Right cardiac atrium (tissue), 5 donors: Measurements from ENCODE around the gene CELSR2. TPM values are rescaled to one million over a fixed set of nuclear protein-coding genes. Genes with fewer than 3 reads are reported as not detected.

Experiments used
- ATAC-seq, 2 donors: fragments of 200-7000 bp; cut with Tn5 transposase; one replicate each; pipeline versions ENCODE4 v1.8.0 to v1.9.1; 2020; ENCODE audit warnings: moderate library complexity in 2 of 2, mild to moderate bottlenecking in 1 of 2
- DNase-seq, 3 donors: peaks; one replicate each; pipeline ENCODE4 v3.0.0-alpha.2; 2020
- H3K27ac ChIP-seq: one replicate; pipeline ENCODE4 v1.5.1; 2013; ENCODE audit warnings: mild to moderate bottlenecking, low read length, control low read depth, moderate library complexity
- H3K27me3 ChIP-seq: one replicate; pipeline ENCODE4 v1.6.1; 2013; ENCODE audit not compliant: control insufficient read depth, insufficient read depth
- H3K4me1 ChIP-seq: one replicate; pipeline ENCODE4 v1.6.1; 2013; ENCODE audit warnings: low read length; ENCODE audit not compliant: control insufficient read depth, insufficient read depth
- H3K4me3 ChIP-seq: one replicate; pipeline ENCODE4 v1.5.1; 2013; ENCODE audit warnings: low read length, control low read depth
- H3K9me3 ChIP-seq: one replicate; pipeline ENCODE4 v1.6.1; 2013; ENCODE audit warnings: low read length; ENCODE audit not compliant: control insufficient read depth
- WGBS: extraction: QIAGEN DNeasy Blood & Tissue Kit; methylation state at CpG from one replicate; pipeline ENCODE4 v1.1.7; 2013; 5-methylcytosine and 5-hydroxymethylcytosine counted together
- intact Hi-C, 4 donors: fragments of 100-400 bp; cut with DNase I; formaldehyde crosslinking; loops; one replicate each; pipeline versions ENCODE4 v1.11.0 to v1.14.0; 2022 to 2023
- polyA plus RNA-seq: library from polyadenylated mRNA; stranded (reverse); fragments of 200-250 nt; gene quantifications from one replicate; pipeline ENCODE4 v1.2.3, GENCODE V29; 2013
- total RNA-seq, 4 donors: library from RNA; stranded (reverse); fragmentation: NEBNext Ultra II Directional; extraction: Animal tissue kit (Norgen Biotek cat#: 25700); gene quantifications; one replicate each; pipeline ENCODE4 v1.2.1, GENCODE V29; 2021
- donor health status: healthy with polysubstance abuse.
- donor health status: DM: no; HTN: yes; CAD: no.
- donor health status: DM: no; HTN: no; CAD: no.
- donor health status: DM: no; HTN: yes; CAD: no; lungs with severe emphysema.
- donor health status: DM: yes; HTN: yes; CAD: no.

Gene CELSR2
- total and polyA plus RNA-seq, 5 donors, result 16.0 to 33.2 (median 27.0) TPM

- no peak overlapping the region for H3K4me3 ChIP-seq
- DNase-seq (peak in 2 of 3 donors; percentile 5 to 78), ATAC-seq (no peak)
- no peak overlapping the region for H3K27ac ChIP-seq
- no peaks in the 10 kb centered on the region for H3K27me3 ChIP-seq
- intact Hi-C loops, result loop anchor here in 2 of 4 donors (5.0 kb wide), 1 partner anchor 122 kb away; the partner anchor contains the start of gene SORT1 (in 2 of the 2)
- H3K4me1 ChIP-seq, result peaks cover 5% of the 10 kb centered on the region
- 72% methylated on average over 24 of the region's 24 CpGs for WGBS
- H3K9me3 ChIP-seq, result no peaks in the 10 kb centered on the region
Observed at GRCh38 chr1:109274533-109275476, 25.5 kb downstream of the CELSR2 start.

GRCh38 chr1:109275706-109276345, 26.5 kb downstream of the CELSR2 start:
- H3K27ac ChIP-seq, result no peak overlapping the region
- H3K4me1 ChIP-seq, result peaks cover 5% of the 10 kb centered on the region
- ATAC-seq (no peak), DNase-seq (peak in 1 of 3 donors; percentile 5)
- no peaks in the 10 kb centered on the region for H3K9me3 ChIP-seq
- H3K27me3 ChIP-seq, result no peaks in the 10 kb centered on the region
- WGBS, result 40% methylated on average over 9 of the region's 9 CpGs
- intact Hi-C loops, result loop anchor here in 3 of 4 donors (2.0 to 5.0 kb wide), 2 partner anchors 121 to 123 kb away; partner anchors contain the start of gene SORT1 (in 2 of the 3)
- no peak overlapping the region for H3K4me3 ChIP-seq

DNA sequence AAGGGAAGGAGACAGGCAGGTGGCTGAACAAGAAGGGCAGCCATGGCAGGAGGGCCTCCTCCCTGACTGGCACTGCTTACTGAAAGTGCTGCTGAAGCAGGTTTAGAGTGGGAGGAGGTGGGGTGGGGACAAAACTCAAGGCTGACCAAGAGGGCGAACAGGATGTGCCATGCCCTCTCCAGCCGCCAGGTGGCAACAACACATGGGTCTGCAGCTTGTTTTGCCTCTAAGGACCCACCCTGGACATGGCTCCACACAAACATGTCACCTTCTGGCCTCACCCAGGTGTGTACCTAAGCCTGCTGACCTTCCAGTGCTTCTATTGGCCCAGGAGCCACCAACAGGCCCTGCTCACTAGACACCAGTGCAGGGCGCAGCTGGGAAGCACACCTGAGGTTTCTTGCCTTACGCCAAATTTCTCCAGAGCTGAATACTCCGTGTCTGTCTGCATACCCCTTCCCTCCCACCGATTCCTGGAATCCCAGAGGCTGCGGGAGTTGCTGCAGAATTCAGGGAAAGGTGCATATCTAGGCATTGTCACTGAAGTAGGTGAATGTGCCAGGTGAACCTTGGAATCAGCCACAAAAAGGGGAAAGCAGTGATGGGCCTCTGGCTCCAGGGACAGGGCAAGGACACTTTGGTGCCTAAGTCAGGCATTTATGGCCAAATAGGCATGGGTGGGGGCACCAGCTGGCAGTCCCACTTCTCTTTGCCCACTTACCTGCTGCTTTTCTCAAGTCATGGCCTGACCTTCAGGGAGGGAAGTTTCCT, 28.3 kb downstream of the CELSR2 start:
- no peaks in the 10 kb centered on the region for H3K27me3 ChIP-seq
- DNase-seq (peak; percentile 76 to 92 (median 92)), ATAC-seq (peak; percentile 72 to 78)
- no peaks in the 10 kb centered on the region for H3K9me3 ChIP-seq
- WGBS, result 67% methylated on average over 7 of the region's 7 CpGs
- intact Hi-C loops, result loop anchor here (2.0 to 5.0 kb wide), 2 partner anchors 120 to 121 kb away; partner anchors contain the start of gene SORT1 (in 2 of the 4)
- H3K27ac ChIP-seq, result no peak overlapping the region
- H3K4me1 ChIP-seq, result peaks cover 13% of the 10 kb centered on the region
- no peak overlapping the region for H3K4me3 ChIP-seq

DNA sequence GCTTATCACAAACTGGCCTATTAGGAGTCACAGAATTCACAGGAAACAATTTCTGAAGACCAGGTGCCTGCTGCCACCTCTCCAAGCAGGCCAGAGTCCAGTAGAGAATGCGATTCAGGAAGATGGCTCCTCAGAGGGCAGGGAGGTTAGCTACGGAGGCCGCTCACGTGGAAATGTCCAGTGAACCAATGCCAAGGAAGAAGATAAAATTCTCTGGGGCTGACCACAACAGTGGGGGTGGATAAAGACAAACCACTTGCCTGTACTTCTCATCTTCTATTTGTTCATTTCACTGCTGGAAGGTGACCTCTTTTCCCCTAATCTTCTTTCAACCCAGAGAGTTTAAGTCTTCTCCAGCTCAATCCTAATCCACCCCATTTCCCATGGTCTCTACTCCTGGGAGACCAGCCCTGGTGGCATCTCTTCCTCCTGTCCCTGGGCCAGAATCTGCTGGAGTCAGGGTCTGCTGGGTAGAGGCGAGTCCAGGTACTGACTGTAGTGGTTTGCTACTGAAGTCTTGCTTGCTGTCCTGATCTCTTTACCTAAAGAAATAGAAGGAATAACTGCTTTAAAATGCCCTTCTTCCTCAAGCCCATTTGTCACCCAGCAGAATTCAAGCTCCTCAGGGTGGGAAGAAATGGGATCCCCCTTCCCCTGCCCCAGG, 30.4 kb downstream of the CELSR2 start:
- Histone ChIP-seq H3K4me3 (no peak overlapping the region), H3K27ac (no peak overlapping the region), H3K27me3 (no peaks in the 10 kb centered on the region), H3K9me3 (no peaks in the 10 kb centered on the region), H3K4me1 (peaks cover 13% of the 10 kb centered on the region)
- intact Hi-C loops, result loop anchor here in 3 of 4 donors (2.0 to 5.0 kb wide), 2 partner anchors 118 to 119 kb away; partner anchors contain the start of gene SORT1 (in 2 of the 3)
- WGBS, result 68% methylated on average over 5 of the region's 5 CpGs
- ATAC-seq (no peak), DNase-seq (no peak)

GRCh38 chr1:109280862-109281261, 31.5 kb downstream of the CELSR2 start:
- Histone ChIP-seq H3K27me3 (no peaks in the 10 kb centered on the region), H3K4me1 (peaks cover 10% of the 10 kb centered on the region), H3K9me3 (no peaks in the 10 kb centered on the region), H3K27ac (no peak overlapping the region), H3K4me3 (no peak overlapping the region)
- DNase-seq (no peak), ATAC-seq (no peak)
- WGBS, result 92% methylated on average over 12 of the region's 12 CpGs
- intact Hi-C loops, result no loop called here

DNA sequence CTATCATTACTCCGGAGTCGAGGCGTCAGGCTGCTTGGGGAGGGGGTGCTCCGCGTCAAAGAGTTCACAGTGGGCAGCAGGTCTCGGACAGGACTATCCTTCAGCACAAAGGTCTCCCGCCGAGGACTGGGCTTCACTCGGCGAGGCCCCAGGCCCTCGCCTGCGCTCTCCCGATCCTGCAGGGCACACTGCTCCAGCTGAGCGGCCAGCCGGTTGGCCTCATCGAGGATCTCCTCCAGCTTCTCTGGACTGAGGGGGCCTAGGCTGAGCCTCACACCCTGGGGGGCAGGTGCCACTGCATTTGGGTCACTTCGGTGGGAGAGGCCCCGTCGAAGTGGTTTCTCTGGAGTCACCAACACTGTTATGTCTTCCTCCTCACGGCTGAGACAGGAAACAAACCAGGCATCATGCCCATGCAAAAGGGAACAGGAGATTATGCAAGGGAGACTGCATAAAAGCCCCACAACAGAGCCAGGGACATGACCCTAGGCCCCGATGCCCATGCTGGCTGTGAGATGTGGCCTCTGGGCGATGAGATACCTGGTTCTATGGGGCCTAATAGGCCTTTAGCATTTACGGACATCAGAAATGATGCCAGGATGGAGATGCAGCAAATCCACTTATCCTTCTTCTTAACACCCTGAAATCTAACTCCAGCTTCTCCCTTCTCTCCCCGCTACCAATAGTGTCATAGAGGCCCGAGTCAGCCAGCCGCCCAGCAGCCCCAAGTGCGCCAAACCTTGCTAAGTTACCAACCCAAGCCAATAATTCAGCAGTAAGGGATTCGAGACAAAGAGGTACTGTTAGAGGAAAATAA, 32.5 kb downstream of the CELSR2 start:
- ATAC-seq (no peak), DNase-seq (no peak)
- H3K9me3 ChIP-seq, result no peaks in the 10 kb centered on the region
- WGBS, result 49% methylated on average over 28 of the region's 28 CpGs
- no peak overlapping the region for H3K27ac ChIP-seq
- H3K4me3 ChIP-seq, result peak overlapping the region; percentile 12
- intact Hi-C loops, result loop anchor here in 1 of 4 donors (2.0 kb wide), 1 partner anchor 25 kb away; the partner anchor contains the start of gene MYBPHL
- peaks cover 10% of the 10 kb centered on the region for H3K4me1 ChIP-seq
- no peaks in the 10 kb centered on the region for H3K27me3 ChIP-seq

DNA sequence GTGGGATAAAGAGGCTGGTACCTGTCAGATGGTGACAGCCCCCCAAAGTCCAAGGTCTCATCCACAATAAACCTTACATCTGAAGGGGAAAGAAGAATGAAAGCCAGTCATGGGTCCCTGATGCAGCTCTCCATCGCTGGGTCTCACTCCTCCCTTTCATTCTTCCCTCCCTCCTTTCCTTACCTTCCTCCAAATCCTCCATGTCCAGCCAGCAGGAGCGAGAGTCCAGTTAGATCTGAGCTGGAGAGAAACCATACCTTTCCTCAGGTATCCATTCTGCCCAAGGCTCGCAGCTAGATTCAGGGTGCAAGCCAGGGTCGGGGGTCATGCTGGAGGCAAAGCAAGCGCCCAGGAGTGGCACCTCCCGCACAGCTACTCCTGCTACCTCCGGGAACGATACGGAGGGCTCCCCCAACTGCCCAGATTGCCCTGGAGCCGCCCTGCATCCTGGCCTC, 33.2 kb downstream of the CELSR2 start:
- Histone ChIP-seq H3K27ac (no peak overlapping the region), H3K9me3 (no peaks in the 10 kb centered on the region), H3K27me3 (no peaks in the 10 kb centered on the region), H3K4me3 (peak overlapping the region; percentile 44), H3K4me1 (peaks cover 8% of the 10 kb centered on the region)
- DNase-seq (no peak), ATAC-seq (no peak)
- 12% methylated on average over 10 of the region's 10 CpGs for WGBS
- intact Hi-C loops, result loop anchor here in 1 of 4 donors (2.0 kb wide), 1 partner anchor 24 kb away; the partner anchor contains the start of gene MYBPHL

- DNase-seq (peak; percentile 97 to 98 (median 98)), ATAC-seq (peak; percentile 99)
- under 1% methylated on average over 56 of the region's 56 CpGs for WGBS
- no peaks in the 10 kb centered on the region for H3K9me3 ChIP-seq
- H3K4me1 ChIP-seq, result peaks cover 8% of the 10 kb centered on the region
- intact Hi-C loops, result loop anchor here in 1 of 4 donors (2.0 kb wide), 1 partner anchor 24 kb away; the partner anchor contains the start of gene MYBPHL
- H3K27ac ChIP-seq, result peak within 1 kb of the TSS; percentile 65
- peak within 1 kb of the TSS; percentile 44 for H3K4me3 ChIP-seq
- no peaks in the 10 kb centered on the region for H3K27me3 ChIP-seq
Observed at GRCh38 chr1:109282952-109283747, 33.8 kb downstream of the CELSR2 start, which contains the start of gene PSRC1. Gene PSRC1 (minus strand): TSS chr1:109283145.
